Neural cell (in vitro differentiated cells): ENCODE measurements around the gene RAB33B.
"Not testable (repeated sequence)": the region's sequence is repeated elsewhere in the genome, so short reads cannot be mapped to it uniquely, and the experiment has no call there.

Experiments
- EP300 ChIP-seq: fragments of 450-650 bp; conservative IDR thresholded peaks from 2 replicates; pipeline ENCODE4 v1.6.1; 2014; ENCODE audit warnings: antibody characterized with exemption, mild to moderate bottlenecking, moderate library complexity; ENCODE audit not compliant: poor library complexity, severe bottlenecking
- EZH2 ChIP-seq: fragments of 200-600, 300-800 bp; shearing (Covaris generic), sonication (generic); IDR thresholded peaks from 2 replicates; pipeline ENCODE4 v1.6.1; 2014; ENCODE audit warnings: antibody characterized with exemption, low read length, borderline replicate concordance, mild to moderate bottlenecking; ENCODE audit not compliant: insufficient read depth, poor library complexity, severe bottlenecking
- MXI1 ChIP-seq: fragments of 450-650 bp; conservative IDR thresholded peaks from 2 replicates; pipeline ENCODE4 v1.6.1; 2014; ENCODE audit warnings: antibody characterized with exemption, mild to moderate bottlenecking; ENCODE audit not compliant: poor library complexity, severe bottlenecking
- POLR2AphosphoS5 ChIP-seq: IDR thresholded peaks from 2 replicates; pipeline ENCODE4 v1.6.1; 2012
- RAD21 ChIP-seq: fragments of 450-650 bp; conservative IDR thresholded peaks from 2 replicates; pipeline ENCODE4 v1.6.1; 2014; ENCODE audit warnings: antibody characterized with exemption, mild to moderate bottlenecking, moderate library complexity
- SMC3 ChIP-seq: fragments of 450-650 bp; conservative IDR thresholded peaks from 2 replicates; pipeline ENCODE4 v1.6.1; 2014; ENCODE audit warnings: antibody characterized with exemption, mild to moderate bottlenecking, moderate library complexity; ENCODE audit not compliant: poor library complexity
- TAF1 ChIP-seq: IDR thresholded peaks from 2 replicates; pipeline ENCODE4 v1.6.1; 2012; ENCODE audit warnings: low read depth
- TF ChIP-seq, protein P1 (sequence below): fragments of 450-650 bp; IDR thresholded peaks from 2 replicates; pipeline ENCODE4 v1.5.1; 2014; ENCODE audit warnings: antibody characterized with exemption, mild to moderate bottlenecking, moderate library complexity; ENCODE audit not compliant: poor library complexity, severe bottlenecking
- TF ChIP-seq, protein P2 (sequence below): IDR thresholded peaks from 2 replicates; pipeline ENCODE4 v1.6.1; 2012; ENCODE audit warnings: borderline replicate concordance

DNA sequence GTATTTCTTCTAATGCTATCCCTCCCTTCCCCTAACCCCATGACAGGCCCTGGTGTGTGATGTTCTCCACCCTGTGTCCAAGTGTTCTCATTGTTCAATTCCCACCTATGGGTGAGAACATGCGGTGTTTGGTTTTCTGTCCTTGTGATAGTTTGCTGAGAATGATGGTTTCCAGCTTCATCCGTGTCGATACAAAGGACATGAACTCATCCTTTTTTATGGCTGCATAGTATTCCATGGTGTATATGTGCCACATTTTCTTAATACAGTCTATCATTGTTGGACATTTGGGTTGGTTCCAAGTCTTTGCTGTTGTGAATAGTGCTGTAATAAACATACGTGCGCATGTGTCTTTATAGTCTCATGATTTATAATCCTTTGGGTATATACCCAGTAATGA, 10.6 kb downstream of the RAB33B start:
- not testable (repeated sequence) for TF ChIP-seq EZH2, MXI1, TAF1, EP300, RAD21, POLR2AphosphoS5, SMC3
- TF ChIP-seq, protein P1, sequence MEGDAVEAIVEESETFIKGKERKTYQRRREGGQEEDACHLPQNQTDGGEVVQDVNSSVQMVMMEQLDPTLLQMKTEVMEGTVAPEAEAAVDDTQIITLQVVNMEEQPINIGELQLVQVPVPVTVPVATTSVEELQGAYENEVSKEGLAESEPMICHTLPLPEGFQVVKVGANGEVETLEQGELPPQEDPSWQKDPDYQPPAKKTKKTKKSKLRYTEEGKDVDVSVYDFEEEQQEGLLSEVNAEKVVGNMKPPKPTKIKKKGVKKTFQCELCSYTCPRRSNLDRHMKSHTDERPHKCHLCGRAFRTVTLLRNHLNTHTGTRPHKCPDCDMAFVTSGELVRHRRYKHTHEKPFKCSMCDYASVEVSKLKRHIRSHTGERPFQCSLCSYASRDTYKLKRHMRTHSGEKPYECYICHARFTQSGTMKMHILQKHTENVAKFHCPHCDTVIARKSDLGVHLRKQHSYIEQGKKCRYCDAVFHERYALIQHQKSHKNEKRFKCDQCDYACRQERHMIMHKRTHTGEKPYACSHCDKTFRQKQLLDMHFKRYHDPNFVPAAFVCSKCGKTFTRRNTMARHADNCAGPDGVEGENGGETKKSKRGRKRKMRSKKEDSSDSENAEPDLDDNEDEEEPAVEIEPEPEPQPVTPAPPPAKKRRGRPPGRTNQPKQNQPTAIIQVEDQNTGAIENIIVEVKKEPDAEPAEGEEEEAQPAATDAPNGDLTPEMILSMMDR, result not testable (repeated sequence)
- TF ChIP-seq, protein P2, sequence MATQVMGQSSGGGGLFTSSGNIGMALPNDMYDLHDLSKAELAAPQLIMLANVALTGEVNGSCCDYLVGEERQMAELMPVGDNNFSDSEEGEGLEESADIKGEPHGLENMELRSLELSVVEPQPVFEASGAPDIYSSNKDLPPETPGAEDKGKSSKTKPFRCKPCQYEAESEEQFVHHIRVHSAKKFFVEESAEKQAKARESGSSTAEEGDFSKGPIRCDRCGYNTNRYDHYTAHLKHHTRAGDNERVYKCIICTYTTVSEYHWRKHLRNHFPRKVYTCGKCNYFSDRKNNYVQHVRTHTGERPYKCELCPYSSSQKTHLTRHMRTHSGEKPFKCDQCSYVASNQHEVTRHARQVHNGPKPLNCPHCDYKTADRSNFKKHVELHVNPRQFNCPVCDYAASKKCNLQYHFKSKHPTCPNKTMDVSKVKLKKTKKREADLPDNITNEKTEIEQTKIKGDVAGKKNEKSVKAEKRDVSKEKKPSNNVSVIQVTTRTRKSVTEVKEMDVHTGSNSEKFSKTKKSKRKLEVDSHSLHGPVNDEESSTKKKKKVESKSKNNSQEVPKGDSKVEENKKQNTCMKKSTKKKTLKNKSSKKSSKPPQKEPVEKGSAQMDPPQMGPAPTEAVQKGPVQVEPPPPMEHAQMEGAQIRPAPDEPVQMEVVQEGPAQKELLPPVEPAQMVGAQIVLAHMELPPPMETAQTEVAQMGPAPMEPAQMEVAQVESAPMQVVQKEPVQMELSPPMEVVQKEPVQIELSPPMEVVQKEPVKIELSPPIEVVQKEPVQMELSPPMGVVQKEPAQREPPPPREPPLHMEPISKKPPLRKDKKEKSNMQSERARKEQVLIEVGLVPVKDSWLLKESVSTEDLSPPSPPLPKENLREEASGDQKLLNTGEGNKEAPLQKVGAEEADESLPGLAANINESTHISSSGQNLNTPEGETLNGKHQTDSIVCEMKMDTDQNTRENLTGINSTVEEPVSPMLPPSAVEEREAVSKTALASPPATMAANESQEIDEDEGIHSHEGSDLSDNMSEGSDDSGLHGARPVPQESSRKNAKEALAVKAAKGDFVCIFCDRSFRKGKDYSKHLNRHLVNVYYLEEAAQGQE, result not testable (repeated sequence)
